Measurements from ENCODE around the gene STOML1. TPM values are rescaled to one million over a fixed set of nuclear protein-coding genes. Genes with fewer than 3 reads are reported as not detected.

STOML1 gene
- polyA plus RNA-seq, 1 donor (not counting 4 experiments of a cell fraction or from before 2014, with no cell fraction given), result 7.0 TPM

DNA sequence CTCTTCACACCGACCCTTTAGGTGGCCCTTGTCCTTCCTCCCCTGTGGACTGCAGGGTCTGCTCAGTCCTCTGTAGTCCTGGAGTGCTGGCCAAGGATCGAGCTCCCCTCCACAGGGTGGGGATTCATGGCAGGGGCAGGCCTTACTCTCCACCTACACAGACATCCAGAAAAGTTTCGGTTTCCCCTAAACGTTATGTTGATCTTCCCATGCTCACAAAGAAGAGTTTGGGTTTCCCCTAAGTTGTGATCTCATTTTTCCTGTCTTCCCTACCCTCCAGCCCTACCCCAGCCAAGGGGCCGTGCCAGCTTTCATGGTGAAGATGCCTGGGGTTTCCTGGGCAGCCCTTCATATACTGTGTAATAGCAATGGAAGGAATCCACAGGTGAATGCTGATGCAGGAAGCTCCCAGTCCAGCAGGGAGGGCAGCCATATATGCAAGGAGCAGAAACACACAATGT, 10.3 kb downstream of the STOML1 start:
- Histone ChIP-seq H3K79me2 (ENCODE audit: control insufficient read depth, insufficient read depth, low read length) (no peaks in the 10 kb centered on the region), H3K27ac (ENCODE audit: control insufficient read depth, insufficient read depth, low read length) (peak overlapping the region; percentile 86), H3K36me3 (ENCODE audit: control insufficient read depth in 2 of 2, extremely low read depth in 1 of 2, insufficient read depth in 2 of 2, low read length in 2 of 2) (peaks cover 0 to 4% of the 10 kb centered on the region in 2 experiments), H2AFZ (ENCODE audit: control insufficient read depth, low read length) (peak overlapping the region; percentile 11), H3K4me3 (ENCODE audit: control insufficient read depth in 2 of 3, extremely low read depth in 1 of 3, insufficient read depth in 2 of 3, low read depth in 1 of 3, low read length in 3 of 3) (no peak overlapping the region), H3K4me2 (ENCODE audit: control insufficient read depth, extremely low read depth, insufficient read depth, low read depth, low read length) (peak overlapping the region; percentile 63), H4K20me1 (ENCODE audit: control insufficient read depth, extremely low read depth, insufficient read depth, low read length) (no peaks in the 10 kb centered on the region), H3K4me1 (ENCODE audit: control insufficient read depth, extremely low read depth, insufficient read depth, low read length) (peaks cover 48% of the 10 kb centered on the region), H3K9me3 (ENCODE audit: control insufficient read depth, low read depth, low read length) (no peaks in the 10 kb centered on the region), H3K27me3 (ENCODE audit: control insufficient read depth, extremely low read depth, insufficient read depth, low read length) (no peaks in the 10 kb centered on the region), H3K9me1 (ENCODE audit: control insufficient read depth, extremely low read depth, insufficient read depth, low read length) (no peaks in the 10 kb centered on the region), H3K9ac (ENCODE audit: control insufficient read depth, extremely low read depth, insufficient read depth, low read length) (peak overlapping the region; percentile 72)
- FAIRE-seq (peak; percentile 80), DNase-seq (ENCODE audit: low read depth, low spot score) (no peak)
- TF ChIP-seq EZH2 (IDR thresholded peaks at IDR 0.05; ENCODE audit: low read length), result no peak
- TF ChIP-seq, protein P1, sequence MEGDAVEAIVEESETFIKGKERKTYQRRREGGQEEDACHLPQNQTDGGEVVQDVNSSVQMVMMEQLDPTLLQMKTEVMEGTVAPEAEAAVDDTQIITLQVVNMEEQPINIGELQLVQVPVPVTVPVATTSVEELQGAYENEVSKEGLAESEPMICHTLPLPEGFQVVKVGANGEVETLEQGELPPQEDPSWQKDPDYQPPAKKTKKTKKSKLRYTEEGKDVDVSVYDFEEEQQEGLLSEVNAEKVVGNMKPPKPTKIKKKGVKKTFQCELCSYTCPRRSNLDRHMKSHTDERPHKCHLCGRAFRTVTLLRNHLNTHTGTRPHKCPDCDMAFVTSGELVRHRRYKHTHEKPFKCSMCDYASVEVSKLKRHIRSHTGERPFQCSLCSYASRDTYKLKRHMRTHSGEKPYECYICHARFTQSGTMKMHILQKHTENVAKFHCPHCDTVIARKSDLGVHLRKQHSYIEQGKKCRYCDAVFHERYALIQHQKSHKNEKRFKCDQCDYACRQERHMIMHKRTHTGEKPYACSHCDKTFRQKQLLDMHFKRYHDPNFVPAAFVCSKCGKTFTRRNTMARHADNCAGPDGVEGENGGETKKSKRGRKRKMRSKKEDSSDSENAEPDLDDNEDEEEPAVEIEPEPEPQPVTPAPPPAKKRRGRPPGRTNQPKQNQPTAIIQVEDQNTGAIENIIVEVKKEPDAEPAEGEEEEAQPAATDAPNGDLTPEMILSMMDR (optimal IDR thresholded peaks at IDR 0.05 in 1 of 3, IDR thresholded peaks at IDR 0.05 in 1 of 3, conservative IDR thresholded peaks at IDR 0.05 in 1 of 3; ENCODE audit: extremely low read depth in 1 of 3, insufficient read depth in 2 of 3, low read length in 3 of 3), result no peak
- dilution Hi-C loops (cut with MboI; ENCODE audit: extremely low pct_ligation_motif_present, low sequenced_read_pairs), result no loop called here

- TF ChIP-seq, protein P1 (optimal IDR thresholded peaks at IDR 0.05 in 1 of 3, IDR thresholded peaks at IDR 0.05 in 1 of 3, conservative IDR thresholded peaks at IDR 0.05 in 1 of 3; ENCODE audit: extremely low read depth in 1 of 3, insufficient read depth in 2 of 3, low read length in 3 of 3), result no peak
- no peak for TF ChIP-seq EZH2 (IDR thresholded peaks at IDR 0.05; ENCODE audit: low read length)
- H3K9me1 ChIP-seq (ENCODE audit: control insufficient read depth, extremely low read depth, insufficient read depth, low read length), result no peaks in the 10 kb centered on the region
- no peak for DNase-seq (ENCODE audit: low read depth, low spot score)
- no peaks in the 10 kb centered on the region for H3K9me3 ChIP-seq (ENCODE audit: control insufficient read depth, low read depth, low read length)
- no peak overlapping the region for H3K4me3 ChIP-seq (ENCODE audit: control insufficient read depth in 2 of 3, extremely low read depth in 1 of 3, insufficient read depth in 2 of 3, low read depth in 1 of 3, low read length in 3 of 3)
- no peaks in the 10 kb centered on the region for H4K20me1 ChIP-seq (ENCODE audit: control insufficient read depth, extremely low read depth, insufficient read depth, low read length)
- peaks cover 0 to 4% of the 10 kb centered on the region in 2 experiments for H3K36me3 ChIP-seq (ENCODE audit: control insufficient read depth in 2 of 2, extremely low read depth in 1 of 2, insufficient read depth in 2 of 2, low read length in 2 of 2)
- H3K27me3 ChIP-seq (ENCODE audit: control insufficient read depth, extremely low read depth, insufficient read depth, low read length), result no peaks in the 10 kb centered on the region
- FAIRE-seq, result no peak
- no peaks in the 10 kb centered on the region for H3K79me2 ChIP-seq (ENCODE audit: control insufficient read depth, insufficient read depth, low read length)
- peaks cover 37% of the 10 kb centered on the region for H3K4me1 ChIP-seq (ENCODE audit: control insufficient read depth, extremely low read depth, insufficient read depth, low read length)
- dilution Hi-C loops (cut with MboI; ENCODE audit: extremely low pct_ligation_motif_present, low sequenced_read_pairs), result no loop called here
- H3K27ac ChIP-seq (ENCODE audit: control insufficient read depth, insufficient read depth, low read length), result no peak overlapping the region
- H3K4me2 ChIP-seq (ENCODE audit: control insufficient read depth, extremely low read depth, insufficient read depth, low read depth, low read length), result no peak overlapping the region
- no peak overlapping the region for H2AFZ ChIP-seq (ENCODE audit: control insufficient read depth, low read length)
- H3K9ac ChIP-seq (ENCODE audit: control insufficient read depth, extremely low read depth, insufficient read depth, low read length), result no peak overlapping the region
Observed at GRCh38 chr15:73979636-73980035, 12.5 kb downstream of the STOML1 start.
